Brain microvascular endothelial cell (primary cell): Measurements from ENCODE around the gene SLC22A31.

ENCODE experiments used
- DNase-seq: peaks from one replicate; pipeline ENCODE4 v3.0.0-alpha.2; 2020
- H3K27ac ChIP-seq: fragments of 250-450 bp; sonication (Bioruptor Pico); 2 replicates; pipeline ENCODE4 v1.5.1; 2020; ENCODE audit warnings: mild to moderate bottlenecking, moderate library complexity
- H3K27me3 ChIP-seq: fragments of 250-450 bp; sonication (Bioruptor Pico); replicated peaks from 2 replicates; pipeline ENCODE4 v1.5.1; 2020; ENCODE audit warnings: mild to moderate bottlenecking
- H3K36me3 ChIP-seq: fragments of 250-450 bp; sonication (Bioruptor Pico); replicated peaks from 2 replicates; pipeline ENCODE4 v1.5.1; 2020; ENCODE audit warnings: mild to moderate bottlenecking
- H3K4me3 ChIP-seq: 2 replicates; pipeline ENCODE4 v1.5.1; 2011; ENCODE audit warnings: low read depth, mild to moderate bottlenecking, control low read depth, low read length, moderate library complexity
- CTCF ChIP-seq: IDR thresholded peaks from 2 replicates; pipeline ENCODE4 v1.5.1; 2011; ENCODE audit warnings: low read depth, mild to moderate bottlenecking, moderate library complexity, low read length, control low read depth, inconsistent platforms; ENCODE audit errors: missing control alignments
- in situ Hi-C: cut with HindIII; loops from 2 replicates; pipeline ENCODE4 v1.10.0; 2017; ENCODE audit warnings: low sequenced_read_pairs, low pct_ligation_motif_present

SLC22A31 gene

GRCh38 chr16:89177501-89177900 lies 22.8 kb downstream of the SLC22A31 start:
- peaks cover 4% of the 10 kb centered on the region for H3K27me3 ChIP-seq
- TF ChIP-seq CTCF = no peak
- H3K27ac ChIP-seq = no peak overlapping the region

GRCh38 chr16:89176717-89177116 lies 23.6 kb downstream of the SLC22A31 start:
- no peak overlapping the region for H3K4me3 ChIP-seq
- H3K27ac ChIP-seq = no peak overlapping the region
- H3K27me3 ChIP-seq = peaks cover 6% of the 10 kb centered on the region
- no peaks in the 10 kb centered on the region for H3K36me3 ChIP-seq
- TF ChIP-seq CTCF = no peak
- no peak for DNase-seq
- in situ Hi-C loops = no loop called here

More at GRCh38 chr16:89177501-89177900, 22.8 kb downstream of the SLC22A31 start:
- Histone ChIP-seq H3K4me3 (no peak overlapping the region), H3K36me3 (no peaks in the 10 kb centered on the region)
- in situ Hi-C loops = no loop called here
- DNase-seq = no peak

- H3K27me3 ChIP-seq = peaks cover 6% of the 10 kb centered on the region
These were observed 24.1 kb downstream of the SLC22A31 start for GRCh38 chr16:89176147-89176690.

GRCh38 chr16:89175280-89176146 lies 24.8 kb downstream of the SLC22A31 start:
- no peak overlapping the region for H3K4me3 ChIP-seq
- no peak for TF ChIP-seq CTCF
- in situ Hi-C loops = no loop called here
- peaks cover 11% of the 10 kb centered on the region for H3K27me3 ChIP-seq
- DNase-seq = no peak
- no peak overlapping the region for H3K27ac ChIP-seq
- no peaks in the 10 kb centered on the region for H3K36me3 ChIP-seq

More at GRCh38 chr16:89176147-89176690, 24.1 kb downstream of the SLC22A31 start:
- Histone ChIP-seq H3K36me3 (no peaks in the 10 kb centered on the region), H3K4me3 (no peak overlapping the region), H3K27ac (no peak overlapping the region)
- no peak for DNase-seq
- in situ Hi-C loops = no loop called here
- no peak for TF ChIP-seq CTCF

GRCh38 chr16:89174877-89175276 lies 25.5 kb downstream of the SLC22A31 start:
- in situ Hi-C loops = loop anchor here (25.0 kb wide), 1 partner anchor 413 kb away; no protein-coding TSS in a partner anchor
- Histone ChIP-seq H3K27me3 (peaks cover 11% of the 10 kb centered on the region), H3K36me3 (no peaks in the 10 kb centered on the region), H3K27ac (no peak overlapping the region), H3K4me3 (no peak overlapping the region)
- TF ChIP-seq CTCF = no peak
- DNase-seq = no peak
